Esophagus squamous epithelium (tissue), 4 donors: ENCODE measurements around the gene CKS2.

Experiments used
- CTCF ChIP-seq, 6 experiments: fragments of 450-650 bp in 4 of 6; fragments of 200-600 bp in 2 of 6; sonication (generic) in 2 of 6; IDR thresholded peaks; one replicate each; pipeline ENCODE4 v1.5.1; 2016 to 2019; ENCODE audit warnings: antibody characterized with exemption in 6 of 6, mild to moderate bottlenecking in 4 of 6, moderate library complexity in 4 of 6
- POLR2A ChIP-seq, 4 donors: fragments of 450-650 bp; IDR thresholded peaks; one replicate each; pipeline ENCODE4 v1.6.1; 2017; ENCODE audit warnings: antibody characterized with exemption in 4 of 4, mild to moderate bottlenecking in 4 of 4, moderate library complexity in 3 of 4

- TF ChIP-seq CTCF (IDR thresholded peaks at IDR 0.05) (no peak), POLR2A (IDR thresholded peaks at IDR 0.05) (no peak)
These were observed 32.0 kb downstream of the CKS2 start for GRCh38 chr9:89342948-89343347.
